HepG2 (cell line): ENCODE measurements around the gene MXRA8. TPM values are rescaled to one million over a fixed set of nuclear protein-coding genes. Genes with fewer than 3 reads are reported as not detected.
A peak's percentile ranks its signal among the peaks of the same experiment; 100 is the strongest.

Experiments used
- CBX2 ChIP-seq, 2 experiments: fragments of 200-600 bp in 1 of 2; sonication (generic); formaldehyde crosslinking in 1 of 2; IDR thresholded peaks; 2 replicates each; pipeline versions ENCODE4 v1.7.0 to v1.8.1; 2018 to 2022; ENCODE audit warnings: low read depth in 2 of 2, low read length in 1 of 2, mild to moderate bottlenecking in 1 of 2, missing genetic modification reagents in 1 of 2
- FOXO1 ChIP-seq: sonication (generic); formaldehyde crosslinking; IDR thresholded peaks from 2 replicates; pipeline ENCODE4 v1.4.0; 2020; ENCODE audit warnings: missing genetic modification reagents
- GABPA ChIP-seq, 2 experiments: IDR thresholded peaks; 2 replicates each; pipeline ENCODE4 v1.6.1; 2011 to 2016; ENCODE audit warnings: low read depth in 2 of 2, low read length in 1 of 2, missing biosample characterization in 1 of 2, missing genetic modification characterization in 1 of 2
- GABPB1 ChIP-seq: IDR thresholded peaks from 2 replicates; pipeline ENCODE4 v1.6.1; 2016; ENCODE audit warnings: mild to moderate bottlenecking, missing genetic modification reagents, moderate library complexity, missing compliant biosample characterization
- GATAD1 ChIP-seq: IDR thresholded peaks from 2 replicates; pipeline ENCODE4 v1.6.1; 2016; ENCODE audit warnings: missing genetic modification reagents, missing compliant biosample characterization
- HMG20A ChIP-seq: IDR thresholded peaks from 2 replicates; pipeline ENCODE4 v1.6.1; 2016; ENCODE audit warnings: borderline replicate concordance
- NFRKB ChIP-seq: fragments of 450-650 bp; IDR thresholded peaks from 2 replicates; pipeline ENCODE4 v1.6.1; 2017
- POLR2AphosphoS2 ChIP-seq: IDR thresholded peaks from 2 replicates; pipeline ENCODE4 v1.6.1; 2011; ENCODE audit warnings: low read depth, low read length, improper control_type of control experiment
- SALL1 ChIP-seq: sonication (generic); formaldehyde crosslinking; IDR thresholded peaks from 2 replicates; pipeline ENCODE4 v1.8.0; 2022; ENCODE audit warnings: mild to moderate bottlenecking, missing genetic modification reagents
- SMAD1 ChIP-seq: sonication (generic); formaldehyde crosslinking; IDR thresholded peaks from 2 replicates; pipeline ENCODE4 v1.4.0; 2020; ENCODE audit warnings: missing genetic modification reagents, low read depth, mild to moderate bottlenecking, borderline replicate concordance
- SMARCE1 ChIP-seq: fragments of 450-650 bp; IDR thresholded peaks from 2 replicates; pipeline ENCODE4 v1.6.1; 2017; ENCODE audit warnings: borderline replicate concordance
- SUZ12 ChIP-seq: fragments of 150-350 bp; IDR thresholded peaks from 2 replicates; pipeline ENCODE4 v1.6.1; 2014; ENCODE audit warnings: low read depth, low read length
- XRCC5 ChIP-seq: fragments of 200-400 bp; formaldehyde crosslinking; optimal IDR thresholded peaks from 2 replicates; pipeline ENCODE3; 2017; ENCODE audit warnings: mild to moderate bottlenecking, low read length
- ZNF256 ChIP-seq: sonication (generic); formaldehyde crosslinking; conservative IDR thresholded peaks from 2 replicates; pipeline ENCODE4 v1.4.0; 2020; ENCODE audit warnings: missing genetic modification reagents
- ZNF280D ChIP-seq: sonication (generic); formaldehyde crosslinking; IDR thresholded peaks from 2 replicates; pipeline ENCODE4 v1.5.1; 2020; ENCODE audit warnings: mild to moderate bottlenecking, missing genetic modification reagents
- ZNF430 ChIP-seq: sonication (generic); formaldehyde crosslinking; IDR thresholded peaks from 2 replicates; pipeline ENCODE4 v1.9.0; 2021; ENCODE audit warnings: mild to moderate bottlenecking, missing genetic modification reagents
- ZNF607 ChIP-seq: sonication (generic); formaldehyde crosslinking; IDR thresholded peaks from 2 replicates; pipeline ENCODE4 v1.5.1; 2020; ENCODE audit warnings: missing genetic modification reagents, mild to moderate bottlenecking, borderline replicate concordance
- ZNF644 ChIP-seq: IDR thresholded peaks from 2 replicates; pipeline ENCODE4 v1.6.1; 2016; ENCODE audit warnings: low read depth
- ZSCAN25 ChIP-seq: sonication (generic); formaldehyde crosslinking; IDR thresholded peaks from 2 replicates; pipeline ENCODE4 v1.8.0; 2022; ENCODE audit warnings: mild to moderate bottlenecking, missing genetic modification reagents
- polyA plus RNA-seq, 8 experiments: library from polyadenylated mRNA; depleted of rRNA in 3 of 8; stranded (reverse) in 7 of 8; unstranded in 1 of 8; fragments of >200 nt; fragmentation: Illumina TruSeq in 4 of 8; extraction: Trizol in 4 of 8; gene quantifications; 2 replicates each; pipeline versions ENCODE4 v1.2.1 to v1.2.3, GENCODE V29; 2011 to 2016; ENCODE audit warnings: low read depth in 4 of 8, missing spikeins in 1 of 8, mixed read lengths in 1 of 8; ENCODE audit not compliant: insufficient read depth in 1 of 8
- total RNA-seq, 5 experiments: library from RNA; depleted of rRNA; stranded (reverse); fragments of >200 nt; fragmentation: Illumina TruSeq; extraction: Trizol; gene quantifications; 2 replicates each; pipeline ENCODE4 v1.2.3, GENCODE V29; 2016; ENCODE audit warnings: low read depth in 1 of 5
- TF ChIP-seq, protein P1 (sequence below): sonication (generic); formaldehyde crosslinking; IDR thresholded peaks from 2 replicates; pipeline ENCODE4 v1.9.0; 2021; ENCODE audit warnings: missing genetic modification reagents, borderline replicate concordance
- TF ChIP-seq, protein P2 (sequence below): sonication (generic); formaldehyde crosslinking; IDR thresholded peaks from 2 replicates; pipeline ENCODE4 v1.4.0; 2020; ENCODE audit warnings: missing genetic modification reagents, low read depth, mild to moderate bottlenecking, borderline replicate concordance

MXRA8 gene
- total and polyA plus RNA-seq, 2 of the 13 experiments (the other 11 are each of a cell fraction or from before 2014, with no cell fraction given), result 19.8 to 44.8 TPM

DNA sequence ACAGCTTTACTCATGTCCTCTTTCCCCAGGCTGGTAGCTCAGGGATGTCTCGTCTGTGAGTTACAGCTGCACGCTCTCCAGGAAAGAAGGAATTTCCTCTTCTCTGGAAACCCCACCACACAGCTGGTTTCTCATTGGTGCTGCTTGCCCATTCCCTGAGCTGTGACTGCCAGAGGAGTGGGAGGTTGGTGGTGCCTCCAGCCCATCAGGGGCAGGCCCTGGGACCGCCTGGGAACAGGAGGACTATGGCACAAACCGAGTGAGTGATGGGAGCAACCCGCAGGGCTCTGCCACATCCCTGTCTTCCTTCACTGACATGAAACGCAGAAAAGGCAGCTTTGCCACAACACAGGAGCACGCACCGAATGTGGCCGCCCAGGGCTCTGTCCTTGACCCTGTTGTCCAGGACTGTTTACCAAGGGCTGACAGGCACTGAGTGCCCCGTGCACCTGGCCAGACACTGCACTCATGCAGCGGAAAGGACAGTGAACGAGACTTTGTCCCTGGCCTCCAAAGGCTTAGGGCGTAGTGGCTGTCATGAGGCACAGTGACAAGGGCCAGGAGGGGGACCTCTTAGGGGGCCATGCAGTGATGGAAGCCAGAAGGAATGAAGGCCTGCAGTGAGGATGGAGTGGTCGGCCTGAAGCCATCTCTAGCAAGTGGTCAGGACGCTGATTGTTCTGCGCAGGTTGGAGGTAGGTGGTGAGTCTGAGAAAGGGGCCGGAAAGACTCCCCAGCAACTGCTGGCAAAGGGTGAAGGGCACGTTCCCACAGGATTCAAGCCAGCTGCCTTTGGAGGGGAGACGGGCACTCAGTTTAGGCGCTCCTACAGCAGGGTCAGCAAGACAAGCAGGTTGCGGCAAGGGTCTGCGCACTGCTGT is 42.5 kb upstream of the MXRA8 start (continued):
- TF ChIP-seq, protein P1, sequence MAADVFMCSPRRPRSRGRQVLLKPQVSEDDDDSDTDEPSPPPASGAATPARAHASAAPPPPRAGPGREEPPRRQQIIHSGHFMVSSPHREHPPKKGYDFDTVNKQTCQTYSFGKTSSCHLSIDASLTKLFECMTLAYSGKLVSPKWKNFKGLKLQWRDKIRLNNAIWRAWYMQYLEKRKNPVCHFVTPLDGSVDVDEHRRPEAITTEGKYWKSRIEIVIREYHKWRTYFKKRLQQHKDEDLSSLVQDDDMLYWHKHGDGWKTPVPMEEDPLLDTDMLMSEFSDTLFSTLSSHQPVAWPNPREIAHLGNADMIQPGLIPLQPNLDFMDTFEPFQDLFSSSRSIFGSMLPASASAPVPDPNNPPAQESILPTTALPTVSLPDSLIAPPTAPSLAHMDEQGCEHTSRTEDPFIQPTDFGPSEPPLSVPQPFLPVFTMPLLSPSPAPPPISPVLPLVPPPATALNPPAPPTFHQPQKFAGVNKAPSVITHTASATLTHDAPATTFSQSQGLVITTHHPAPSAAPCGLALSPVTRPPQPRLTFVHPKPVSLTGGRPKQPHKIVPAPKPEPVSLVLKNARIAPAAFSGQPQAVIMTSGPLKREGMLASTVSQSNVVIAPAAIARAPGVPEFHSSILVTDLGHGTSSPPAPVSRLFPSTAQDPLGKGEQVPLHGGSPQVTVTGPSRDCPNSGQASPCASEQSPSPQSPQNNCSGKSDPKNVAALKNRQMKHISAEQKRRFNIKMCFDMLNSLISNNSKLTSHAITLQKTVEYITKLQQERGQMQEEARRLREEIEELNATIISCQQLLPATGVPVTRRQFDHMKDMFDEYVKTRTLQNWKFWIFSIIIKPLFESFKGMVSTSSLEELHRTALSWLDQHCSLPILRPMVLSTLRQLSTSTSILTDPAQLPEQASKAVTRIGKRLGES (CRISPR knock-in tag), result peak; percentile 94
- TF ChIP-seq POLR2AphosphoS2 (0 out of 2 replicates have a peak, but pooled peaks have one; percentile 44), ZNF280D (CRISPR knock-in tag) (peak; percentile 89), SALL1 (CRISPR knock-in tag) (peak; percentile 99), HMG20A (CRISPR knock-in tag) (peak; percentile 90; the same call in 1 of the 2 replicates), GABPB1 (CRISPR knock-in tag) (peak; percentile 80), XRCC5 (peak; percentile 78), SMAD1 (CRISPR knock-in tag) (peak; percentile 81; the same call in 1 of the 2 replicates), SUZ12 (no peak), ZNF256 (CRISPR knock-in tag) (0 out of 2 replicates have a peak, but pooled peaks have one; percentile 58), GABPA (IDR thresholded peaks at IDR 0.05; ENCODE audit: low read depth, low read length) (no peak), GABPA (CRISPR knock-in tag; IDR thresholded peaks at IDR 0.05; ENCODE audit: low read depth) (peak; percentile 81), ZNF644 (CRISPR knock-in tag) (peak; percentile 62), ZNF607 (CRISPR knock-in tag) (peak; percentile 99), NFRKB (no peak), FOXO1 (CRISPR knock-in tag) (peak; percentile 100), CBX2 (IDR thresholded peaks at IDR 0.05; ENCODE audit: low read depth, low read length) (no peak), CBX2 (CRISPR knock-in tag; IDR thresholded peaks at IDR 0.05; ENCODE audit: low read depth) (peak; percentile 71; the same call in 1 of the 2 replicates), SMARCE1 (no peak), GATAD1 (CRISPR knock-in tag) (peak; percentile 88), ZNF430 (CRISPR knock-in tag) (peak; percentile 91), ZSCAN25 (CRISPR knock-in tag) (peak; percentile 92)
- TF ChIP-seq, protein P2, sequence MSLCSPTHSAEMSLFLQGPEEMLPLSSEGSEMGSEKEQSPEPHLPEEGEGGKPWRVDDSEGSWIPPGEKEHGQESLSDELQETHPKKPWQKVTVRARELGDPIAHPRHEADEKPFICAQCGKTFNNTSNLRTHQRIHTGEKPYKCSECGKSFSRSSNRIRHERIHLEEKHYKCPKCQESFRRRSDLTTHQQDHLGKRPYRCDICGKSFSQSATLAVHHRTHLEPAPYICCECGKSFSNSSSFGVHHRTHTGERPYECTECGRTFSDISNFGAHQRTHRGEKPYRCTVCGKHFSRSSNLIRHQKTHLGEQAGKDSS (CRISPR knock-in tag), result peak; percentile 94; the same call in 1 of the 2 replicates
